Activated naive CD4-positive, alpha-beta T cell treated with anti-CD3 and anti-CD28 coated beads, Interleukin-2, amount 50 U/mL, for 72 hours (primary cell): ENCODE data around the gene IP6K1. TPM values are rescaled to one million over a fixed set of nuclear protein-coding genes. Genes with fewer than 3 reads are reported as not detected.
A peak's percentile ranks its signal among the peaks of the same experiment; 100 is the strongest.
"Not testable (repeated sequence)": the region's sequence is repeated elsewhere in the genome, so short reads cannot be mapped to it uniquely, and the experiment has no call there.

ENCODE experiments used
- ATAC-seq, 2 donors: fragments of 150-1000 bp; cut with Tn5 transposase; 2 replicates each; pipeline ENCODE4 v1.10.0; 2021; ENCODE audit warnings: mild to moderate bottlenecking in 2 of 2, moderate library complexity in 2 of 2
- DNase-seq, 2 donors: peaks; one replicate each; pipeline ENCODE4 v3.0.0; 2021 to 2022; ENCODE audit warnings: low spot score in 2 of 2
- H3K27ac Mint-ChIP-seq, 2 donors: one replicate each; pipeline ENCODE4 v1.8.0; 2022; ENCODE audit warnings: mild to moderate bottlenecking in 2 of 2, mixed read lengths in 2 of 2
- H3K36me3 Mint-ChIP-seq, 2 donors: one replicate each; pipeline ENCODE4 v1.8.0; 2022; ENCODE audit warnings: mixed read lengths in 2 of 2
- H3K9me3 Mint-ChIP-seq, 2 donors: one replicate each; pipeline ENCODE4 v1.8.0; 2022; ENCODE audit warnings: mixed read lengths in 2 of 2
- total RNA-seq, 2 donors: library from RNA; stranded (reverse); gene quantifications; one replicate each; pipeline ENCODE4 v1.2.3, GENCODE V29; 2022

Gene IP6K1
- total RNA-seq, 2 donors from 2014 or later = 26.2 to 26.9 TPM

DNA sequence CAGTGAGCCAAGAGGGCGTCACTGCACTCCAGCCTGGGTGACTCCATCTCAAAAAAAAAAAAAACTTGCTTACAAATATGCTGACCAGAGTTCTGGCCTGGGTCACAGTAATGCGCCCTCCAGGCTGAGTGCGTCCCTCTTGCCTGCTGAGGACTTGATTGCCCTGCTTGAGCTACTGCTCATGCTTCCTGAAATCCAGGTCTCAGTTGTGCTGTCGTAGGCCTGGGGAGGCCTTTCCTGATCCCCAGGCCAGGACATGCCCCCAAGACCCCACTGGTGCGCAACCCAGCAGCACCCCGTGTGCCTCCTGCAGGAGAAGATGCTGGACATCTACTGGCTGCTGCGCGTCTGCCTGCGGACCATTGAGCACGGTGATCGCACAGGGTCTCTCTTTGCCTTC is 74.2 kb downstream of the IP6K1 start:
- no peak for DNase-seq
- ATAC-seq = no peak
- peak overlapping the region in 1 of 2 donors; percentile 8 for H3K27ac Mint-ChIP-seq
- H3K9me3 Mint-ChIP-seq = no peaks in the 10 kb centered on the region
- no peaks in the 10 kb centered on the region for H3K36me3 Mint-ChIP-seq

GRCh38 chr3:49711489-49711888 is 74.9 kb downstream of the IP6K1 start:
- ATAC-seq = no peak
- no peaks in the 10 kb centered on the region for H3K36me3 Mint-ChIP-seq
- no peak for DNase-seq
- H3K27ac Mint-ChIP-seq = peak overlapping the region; percentile 8 to 37
- H3K9me3 Mint-ChIP-seq = no peaks in the 10 kb centered on the region

- no peaks in the 10 kb centered on the region for H3K36me3 Mint-ChIP-seq
- ATAC-seq (no peak), DNase-seq (no peak)
- H3K27ac Mint-ChIP-seq = no peak overlapping the region
- H3K9me3 Mint-ChIP-seq = no peaks in the 10 kb centered on the region
Observed at GRCh38 chr3:49709852-49710251, 76.5 kb downstream of the IP6K1 start.

GRCh38 chr3:49707113-49707480 is 79.2 kb downstream of the IP6K1 start:
- H3K27ac Mint-ChIP-seq = no peak overlapping the region
- no peaks in the 10 kb centered on the region for H3K36me3 Mint-ChIP-seq
- DNase-seq (no peak), ATAC-seq (no peak)
- H3K9me3 Mint-ChIP-seq = no peaks in the 10 kb centered on the region

GRCh38 chr3:49706456-49707112 is 79.8 kb downstream of the IP6K1 start:
- ATAC-seq (no peak), DNase-seq (no peak)
- no peak overlapping the region for H3K27ac Mint-ChIP-seq
- no peaks in the 10 kb centered on the region for H3K36me3 Mint-ChIP-seq
- no peaks in the 10 kb centered on the region for H3K9me3 Mint-ChIP-seq

- H3K27ac Mint-ChIP-seq = no peak overlapping the region
- H3K36me3 Mint-ChIP-seq = no peaks in the 10 kb centered on the region
- DNase-seq (no peak), ATAC-seq (no peak)
- H3K9me3 Mint-ChIP-seq = no peaks in the 10 kb centered on the region
Observed at GRCh38 chr3:49705390-49705960, 80.9 kb downstream of the IP6K1 start.

GRCh38 chr3:49704629-49705028 is 81.7 kb downstream of the IP6K1 start:
- H3K9me3 Mint-ChIP-seq = no peaks in the 10 kb centered on the region
- peak overlapping the region in 1 of 2 donors; percentile 59 for H3K27ac Mint-ChIP-seq
- no peaks in the 10 kb centered on the region for H3K36me3 Mint-ChIP-seq
- ATAC-seq (no peak), DNase-seq (no peak)

DNA sequence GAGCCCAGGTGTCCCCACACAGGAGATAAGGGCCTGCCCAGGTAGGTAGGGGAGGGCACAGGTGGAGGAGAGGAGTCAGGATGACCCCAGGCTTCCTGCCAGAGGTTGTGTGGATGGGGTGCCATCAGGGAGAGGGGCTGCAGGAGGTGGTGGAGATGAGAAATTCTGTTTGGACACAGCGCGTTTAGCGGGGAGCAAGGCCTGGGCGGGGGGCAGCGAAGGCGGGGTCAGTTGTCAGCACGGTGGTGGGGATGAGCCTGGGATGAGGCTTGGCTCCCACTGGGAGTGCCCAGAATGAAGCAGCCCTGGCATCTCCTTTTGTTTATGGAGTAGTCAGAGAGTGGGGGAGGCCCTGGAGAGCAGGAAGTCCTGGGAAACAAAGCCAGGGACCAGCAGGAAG is 82.4 kb downstream of the IP6K1 start:
- Mint-ChIP-seq H3K9me3 (no peaks in the 10 kb centered on the region), H3K36me3 (no peaks in the 10 kb centered on the region), H3K27ac (peak overlapping the region in 1 of 2 donors; percentile 59)
- ATAC-seq (no peak), DNase-seq (no peak)

DNA sequence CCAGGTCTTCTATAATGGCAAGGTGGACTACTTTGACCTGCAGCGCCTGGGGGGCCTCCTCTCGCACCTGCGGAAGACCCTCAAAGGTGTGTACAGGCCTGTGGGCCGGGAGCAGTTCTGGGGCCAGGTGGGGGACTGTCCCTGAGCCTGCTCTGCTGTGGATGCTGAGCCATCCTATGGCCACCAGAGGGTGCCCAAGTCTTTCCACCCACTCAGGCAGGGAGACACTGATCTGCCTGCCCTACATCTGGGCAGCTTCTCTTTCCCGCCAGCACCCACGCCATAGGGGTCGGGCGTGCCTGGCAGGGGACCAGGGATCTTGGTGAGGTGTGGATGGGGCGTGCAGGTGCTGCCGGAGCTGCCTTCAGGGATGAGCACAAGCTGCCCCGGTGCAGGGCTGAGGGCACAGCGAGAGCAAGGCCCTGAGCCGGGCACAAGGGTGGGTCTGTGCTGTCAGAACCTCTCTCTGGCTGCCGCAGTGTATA is 82.9 kb downstream of the IP6K1 start:
- DNase-seq = peak in 1 of 2 donors; percentile 65
- ATAC-seq = peak; percentile 93 to 95
- H3K9me3 Mint-ChIP-seq = no peaks in the 10 kb centered on the region
- H3K27ac Mint-ChIP-seq = peak overlapping the region in 1 of 2 donors; percentile 59
- H3K36me3 Mint-ChIP-seq = no peaks in the 10 kb centered on the region

DNA sequence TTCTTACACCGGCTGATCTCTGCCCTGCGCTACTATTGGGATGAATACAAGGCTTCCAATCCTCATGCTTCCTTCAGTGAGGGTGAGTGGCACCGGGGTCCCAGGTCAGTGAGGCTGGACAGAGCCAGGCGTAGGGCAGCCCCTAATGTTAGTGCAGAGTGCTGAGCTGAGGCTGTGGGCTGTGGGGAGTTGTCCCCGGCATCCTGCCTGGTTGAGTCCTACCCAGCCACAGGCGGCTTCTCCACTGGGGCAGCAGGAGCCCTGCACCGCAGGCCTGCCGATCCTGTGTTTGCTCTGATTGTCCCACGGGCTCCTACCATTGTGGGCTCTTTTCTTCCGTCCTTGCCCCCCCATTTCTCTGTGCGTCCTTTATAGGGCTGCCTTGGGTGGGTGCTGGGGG is 83.7 kb downstream of the IP6K1 start:
- Mint-ChIP-seq H3K9me3 (no peaks in the 10 kb centered on the region), H3K36me3 (no peaks in the 10 kb centered on the region), H3K27ac (peak overlapping the region; percentile 48 to 88)
- no peak for DNase-seq
- no peak for ATAC-seq

DNA sequence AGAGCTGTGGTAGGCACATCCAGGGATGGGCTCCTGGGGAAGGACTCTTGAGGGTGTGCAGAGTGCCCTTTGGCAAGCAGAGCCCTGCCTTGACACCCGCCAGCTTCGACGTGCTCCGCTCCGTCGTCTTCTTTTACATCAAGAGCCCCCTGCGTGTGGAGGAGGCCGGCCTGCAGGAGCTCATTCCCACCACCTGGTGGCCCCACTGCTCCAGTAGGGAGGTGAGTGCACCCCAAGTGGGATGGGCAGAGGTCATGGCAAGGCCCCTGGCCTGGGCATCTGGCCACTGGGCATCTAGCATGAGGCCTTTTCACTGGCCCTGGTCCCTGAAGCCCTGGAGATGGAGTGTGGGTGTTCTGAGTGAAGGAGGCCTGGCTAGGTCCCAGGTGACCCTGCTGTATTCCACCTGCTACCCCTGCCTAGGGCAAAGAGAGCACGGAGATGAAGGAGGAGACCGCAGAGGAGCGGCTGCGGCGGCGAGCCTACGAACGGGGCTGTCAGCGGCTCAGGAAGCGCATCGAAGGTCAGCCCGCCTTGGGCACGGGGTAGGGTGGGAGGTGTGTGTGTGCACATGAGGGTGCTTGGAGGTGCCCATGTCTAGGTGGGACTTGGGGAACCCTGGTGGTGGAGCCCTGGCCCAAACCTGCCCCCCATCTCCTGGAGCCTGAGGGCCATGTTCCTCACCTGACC is 84.8 kb downstream of the IP6K1 start:
- no peaks in the 10 kb centered on the region for H3K36me3 Mint-ChIP-seq

DNA sequence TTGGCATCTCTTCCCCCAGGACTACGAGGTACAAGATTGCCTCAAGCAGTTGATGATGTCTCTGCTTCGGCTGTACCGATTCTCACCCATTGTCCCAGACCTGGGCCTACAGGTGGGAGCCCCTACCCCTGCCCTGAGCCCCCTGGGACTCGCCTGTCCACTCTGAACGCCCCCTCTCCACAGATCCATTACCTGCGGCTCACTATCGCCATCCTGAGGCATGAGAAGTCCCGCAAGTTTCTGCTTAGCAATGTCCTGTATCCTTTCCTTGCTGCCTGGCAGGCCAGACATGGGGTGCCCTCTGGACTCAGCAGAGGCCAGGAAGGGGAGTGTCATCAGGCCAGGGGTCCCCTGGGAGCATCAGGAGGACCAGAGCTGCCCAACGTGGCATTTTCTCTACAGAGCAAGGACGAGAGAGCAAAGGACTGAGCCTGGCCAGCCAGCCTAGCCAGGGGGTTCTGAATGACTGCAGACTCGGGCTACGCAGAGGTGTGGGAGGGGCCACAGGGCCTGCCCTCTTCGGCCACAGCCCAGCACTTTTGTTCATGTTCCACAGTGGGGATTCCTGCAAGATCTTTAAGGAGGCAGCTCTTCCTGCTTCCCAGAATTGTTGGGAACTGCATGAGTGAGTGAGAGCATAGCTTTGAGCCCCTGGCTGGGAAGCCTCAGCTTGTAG is 85.8 kb downstream of the IP6K1 start:
- Mint-ChIP-seq H3K27ac (peak overlapping the region in 1 of 2 donors; percentile 33), H3K9me3 (no peaks in the 10 kb centered on the region), H3K36me3 (no peaks in the 10 kb centered on the region)
- ATAC-seq (no peak), DNase-seq (no peak)

More for the DNA sequence above, 84.8 kb downstream of the IP6K1 start:
- ATAC-seq (no peak), DNase-seq (no peak)
- Mint-ChIP-seq H3K9me3 (no peaks in the 10 kb centered on the region), H3K27ac (no peak overlapping the region)

DNA sequence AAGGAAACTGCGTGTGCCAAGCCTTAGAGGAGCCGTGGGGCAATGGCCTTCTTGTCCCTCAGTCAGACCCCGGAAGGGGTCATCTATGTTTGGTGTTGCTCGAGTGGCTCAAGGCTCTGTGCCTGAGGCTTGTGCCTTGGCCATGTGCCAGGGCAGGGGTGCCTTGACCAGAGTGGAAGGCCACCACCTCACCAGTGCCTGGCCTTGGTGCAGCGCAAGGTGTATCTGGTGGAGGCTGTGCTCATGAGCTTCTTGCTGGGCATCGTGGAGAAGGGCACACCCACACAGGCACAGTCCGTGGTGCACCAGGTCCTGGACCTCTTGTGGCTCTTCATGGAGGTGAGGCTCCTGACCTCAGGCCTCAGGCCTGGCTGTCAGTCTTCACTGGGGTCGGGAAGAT is 86.3 kb downstream of the IP6K1 start:
- no peaks in the 10 kb centered on the region for H3K9me3 Mint-ChIP-seq
- ATAC-seq = no peak

DNA sequence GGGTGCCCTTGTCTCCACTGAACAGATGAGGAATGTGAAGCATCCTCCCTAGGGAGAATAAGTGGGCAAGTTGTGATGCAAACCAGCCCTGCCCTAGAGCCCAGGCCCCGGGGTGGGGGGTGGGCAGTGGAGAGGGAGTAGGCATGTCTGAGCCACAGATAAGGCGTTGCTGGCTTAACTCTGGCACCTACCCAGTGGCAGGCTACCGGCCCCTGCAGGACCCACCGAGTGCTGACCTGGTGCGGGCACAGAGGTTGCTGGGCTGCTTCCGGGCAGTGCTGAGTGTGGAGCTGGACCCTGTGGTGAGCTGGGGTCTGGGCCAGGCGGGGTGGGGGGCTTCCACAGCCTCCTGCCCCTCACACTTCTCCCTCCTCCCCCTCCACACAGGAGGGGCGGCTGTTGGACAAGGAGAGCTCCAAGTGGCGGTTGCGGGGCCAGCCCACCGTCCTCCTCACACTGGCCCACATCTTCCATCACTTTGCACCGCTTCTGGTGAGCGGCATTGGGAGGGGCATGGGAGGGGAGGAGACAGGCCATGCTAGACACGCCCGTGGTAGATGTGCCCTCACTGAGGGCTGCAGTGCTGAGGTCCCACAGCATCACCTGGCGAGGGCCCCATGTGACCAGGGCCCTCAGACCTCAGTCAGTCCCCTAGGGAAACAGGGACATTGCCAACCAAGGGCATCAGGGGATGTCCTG is 86.9 kb downstream of the IP6K1 start:
- Mint-ChIP-seq H3K27ac (no peak overlapping the region), H3K36me3 (no peaks in the 10 kb centered on the region), H3K9me3 (no peaks in the 10 kb centered on the region)
- ATAC-seq = no peak
- no peak for DNase-seq

More for the DNA sequence above, 86.3 kb downstream of the IP6K1 start:
- DNase-seq = no peak
- no peak overlapping the region for H3K27ac Mint-ChIP-seq
- no peaks in the 10 kb centered on the region for H3K36me3 Mint-ChIP-seq

DNA sequence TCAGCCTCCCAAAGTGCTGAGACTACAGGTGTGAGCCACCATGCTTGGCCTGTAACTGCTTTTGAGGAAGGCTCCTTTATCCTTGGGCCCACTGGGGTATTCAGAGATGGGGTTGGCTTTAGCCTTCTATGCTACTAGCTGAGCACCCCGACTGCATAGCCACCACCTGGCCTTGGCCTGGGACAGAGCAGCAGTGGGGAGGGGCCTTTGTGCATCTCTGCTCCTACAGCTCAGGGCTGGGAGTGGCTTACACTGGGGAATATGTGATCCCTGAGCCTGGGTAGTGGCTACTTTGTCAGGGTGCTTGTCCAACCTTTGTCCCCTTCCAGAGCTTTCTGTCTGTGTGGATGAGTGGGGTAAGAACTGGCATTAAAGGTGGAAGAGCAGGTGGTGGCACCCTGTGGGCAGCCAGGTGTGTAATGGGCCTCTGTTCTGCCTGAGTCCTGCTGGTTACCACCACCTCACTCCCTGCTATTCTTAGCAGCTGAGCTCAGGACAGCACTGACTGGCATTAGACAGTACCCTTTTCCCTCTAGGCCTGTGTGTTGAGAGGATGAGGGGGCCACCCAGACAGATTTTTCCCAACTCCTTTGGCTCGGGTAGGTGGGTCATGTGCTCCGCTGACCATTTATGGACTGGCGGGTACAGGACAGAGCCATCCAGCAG is 90.9 kb downstream of the IP6K1 start:
- not testable (repeated sequence) for H3K27ac Mint-ChIP-seq, H3K9me3 Mint-ChIP-seq, H3K36me3 Mint-ChIP-seq, ATAC-seq, DNase-seq

GRCh38 chr3:49694409-49695070 is 91.8 kb downstream of the IP6K1 start:
- not testable (repeated sequence) for H3K9me3 Mint-ChIP-seq, H3K36me3 Mint-ChIP-seq, ATAC-seq, H3K27ac Mint-ChIP-seq, DNase-seq
